Stimulated activated CD8-positive, alpha-beta memory T cell treated with anti-CD3 and anti-CD28 coated beads, Interleukin-2, amount 100 ng/mL, for 1 hour (primary cell): Measurements from ENCODE around the gene EXOC6B.

Experiments used
- DNase-seq, 2 donors: peaks; one replicate each; pipeline ENCODE4 v3.0.0-alpha.2; 2020; ENCODE audit warnings: low read depth in 2 of 2

The EXOC6B gene

DNA sequence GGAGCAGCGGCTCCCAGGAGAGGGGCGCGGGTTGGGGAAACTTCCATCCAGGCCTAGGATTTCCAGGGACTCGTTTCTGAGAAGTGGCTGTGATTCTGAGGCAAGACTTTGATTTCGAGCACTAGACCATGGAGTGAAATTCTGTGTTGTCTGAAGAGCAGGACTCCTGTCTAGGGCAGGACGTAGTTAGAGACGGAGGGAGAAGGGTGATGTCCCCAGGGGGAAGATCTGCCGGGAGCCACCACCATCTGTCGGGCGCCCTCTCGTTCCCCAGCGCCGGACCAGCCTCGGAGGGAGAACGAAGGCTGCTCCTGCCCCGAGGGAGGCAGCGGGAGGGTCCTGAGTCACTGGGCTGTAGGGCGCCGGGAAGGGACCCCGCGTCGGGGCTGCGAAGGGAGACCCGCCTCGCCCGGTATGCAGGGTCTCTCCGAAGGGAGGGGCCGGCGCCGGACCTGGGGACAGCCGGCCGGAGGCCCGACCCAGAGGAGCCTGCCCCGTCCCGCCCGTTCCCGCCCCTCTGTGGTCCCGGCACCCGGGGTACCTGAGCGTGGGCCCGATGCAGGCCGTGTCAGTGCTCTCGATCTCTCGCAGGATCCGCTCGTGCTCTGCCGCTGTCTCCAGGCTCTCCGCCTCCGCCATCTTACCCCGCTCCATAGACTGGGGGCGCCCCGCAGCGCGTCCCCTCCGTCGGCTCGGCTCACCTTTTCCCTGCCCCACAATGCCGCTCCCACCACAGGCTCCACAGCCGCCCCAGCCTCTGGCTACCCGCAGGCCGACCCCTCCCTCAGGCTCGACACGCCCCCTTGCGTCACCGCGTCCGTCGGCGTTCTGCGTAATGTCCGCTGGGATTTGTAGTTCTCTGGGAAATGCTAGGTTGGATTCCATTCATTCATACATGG, at the start of gene EXOC6B:
EXOC6B (minus strand) TSS at position 777 of the 899 bp plus-strand sequence.
- peak; percentile 75 to 80 for DNase-seq

- DNase-seq: no peak
Measured at GRCh38 chr2:72871880-72872279, 46.0 kb upstream of the EXOC6B start.

DNA sequence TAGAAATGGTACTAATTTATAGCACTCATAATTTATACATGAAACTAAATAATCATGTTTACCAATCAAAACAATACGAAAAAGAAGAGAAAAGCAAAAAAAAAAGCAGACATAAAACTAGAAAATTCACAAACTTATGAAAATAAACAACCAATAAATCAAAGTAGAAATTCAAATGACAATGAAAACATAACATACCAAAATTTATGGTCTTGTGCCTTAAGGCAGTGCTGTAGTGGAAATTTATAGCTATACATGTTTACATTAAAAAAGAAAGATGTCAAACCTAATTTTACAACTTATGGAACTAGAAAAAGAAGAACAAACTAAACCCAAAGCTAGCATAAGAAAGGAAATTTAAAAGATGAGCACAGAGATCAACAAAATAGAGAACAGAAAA, 45.2 kb upstream of the EXOC6B start:
- DNase-seq: no peak

GRCh38 chr2:72864500-72864899, 38.7 kb upstream of the EXOC6B start:
- DNase-seq: no peak

DNA sequence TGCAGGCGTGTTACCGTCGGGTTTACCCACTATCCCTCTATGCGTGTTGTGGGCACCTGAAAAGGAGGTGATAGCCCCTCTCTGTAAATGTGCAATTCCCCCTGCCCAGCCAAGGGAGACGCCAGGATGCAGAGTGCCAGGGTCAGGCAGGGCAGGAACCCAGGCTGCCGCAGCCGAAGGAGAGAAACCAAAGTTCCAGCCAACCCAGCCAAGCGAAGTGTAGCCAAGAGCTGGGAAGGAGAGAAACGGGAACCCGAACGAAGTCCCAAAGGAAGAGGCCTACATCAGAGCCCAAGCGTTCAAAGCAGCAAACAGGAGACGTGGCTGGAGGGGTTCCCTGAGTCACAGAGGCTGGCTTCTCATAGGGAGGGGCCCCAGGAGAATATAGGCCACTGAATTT, 37.2 kb upstream of the EXOC6B start:
- no peak for DNase-seq

- DNase-seq: peak; percentile 70 to 74
Measured at GRCh38 chr2:72862239-72862988, 36.6 kb upstream of the EXOC6B start.

DNA sequence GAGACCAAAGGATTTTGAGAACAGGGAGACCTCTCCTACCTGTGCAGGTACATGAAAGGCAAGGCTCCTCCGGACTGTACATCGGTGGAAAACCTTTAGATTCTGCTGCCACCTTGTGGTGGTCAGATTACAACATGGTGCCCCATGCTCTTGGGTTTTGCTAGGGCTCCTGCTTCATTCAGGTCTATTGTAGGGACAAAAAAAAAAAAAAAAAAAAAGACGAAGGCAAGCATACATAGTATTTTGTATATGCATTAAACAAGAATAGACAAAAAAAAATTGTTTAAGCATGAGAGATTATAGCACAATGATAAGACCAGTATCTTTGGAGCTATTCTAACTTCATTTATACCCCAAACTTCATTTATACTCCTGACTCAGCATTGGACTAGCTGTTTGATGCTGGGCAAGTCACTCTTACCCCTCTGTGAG, 34.0 kb upstream of the EXOC6B start:
- DNase-seq: peak; percentile 10 to 26

DNA sequence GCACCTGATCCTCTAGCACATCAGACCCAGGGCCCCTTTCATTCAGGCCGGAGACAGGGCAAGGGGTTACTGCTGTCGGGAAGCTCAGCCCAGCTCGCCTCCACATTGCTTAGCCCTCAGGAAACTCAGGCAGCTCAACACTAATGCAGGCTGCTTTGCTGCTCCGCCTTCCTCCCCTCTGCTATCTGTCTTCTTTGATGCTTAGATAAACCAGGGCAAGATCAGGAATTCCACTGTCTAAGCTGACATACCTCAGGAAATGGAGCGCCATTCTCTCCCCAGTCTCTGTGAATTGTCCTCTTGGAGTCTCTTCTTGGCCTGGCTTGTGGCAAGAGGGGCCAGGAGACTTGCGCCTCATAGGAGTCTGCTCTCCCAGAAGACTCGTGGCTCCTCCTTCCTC, 25.5 kb upstream of the EXOC6B start:
- no peak for DNase-seq

GRCh38 chr2:72849138-72849462, 23.3 kb upstream of the EXOC6B start:
- no peak for DNase-seq

GRCh38 chr2:72848436-72849137, 22.8 kb upstream of the EXOC6B start:
- no peak for DNase-seq

GRCh38 chr2:72847534-72848315, 21.9 kb upstream of the EXOC6B start:
- no peak for DNase-seq

DNA sequence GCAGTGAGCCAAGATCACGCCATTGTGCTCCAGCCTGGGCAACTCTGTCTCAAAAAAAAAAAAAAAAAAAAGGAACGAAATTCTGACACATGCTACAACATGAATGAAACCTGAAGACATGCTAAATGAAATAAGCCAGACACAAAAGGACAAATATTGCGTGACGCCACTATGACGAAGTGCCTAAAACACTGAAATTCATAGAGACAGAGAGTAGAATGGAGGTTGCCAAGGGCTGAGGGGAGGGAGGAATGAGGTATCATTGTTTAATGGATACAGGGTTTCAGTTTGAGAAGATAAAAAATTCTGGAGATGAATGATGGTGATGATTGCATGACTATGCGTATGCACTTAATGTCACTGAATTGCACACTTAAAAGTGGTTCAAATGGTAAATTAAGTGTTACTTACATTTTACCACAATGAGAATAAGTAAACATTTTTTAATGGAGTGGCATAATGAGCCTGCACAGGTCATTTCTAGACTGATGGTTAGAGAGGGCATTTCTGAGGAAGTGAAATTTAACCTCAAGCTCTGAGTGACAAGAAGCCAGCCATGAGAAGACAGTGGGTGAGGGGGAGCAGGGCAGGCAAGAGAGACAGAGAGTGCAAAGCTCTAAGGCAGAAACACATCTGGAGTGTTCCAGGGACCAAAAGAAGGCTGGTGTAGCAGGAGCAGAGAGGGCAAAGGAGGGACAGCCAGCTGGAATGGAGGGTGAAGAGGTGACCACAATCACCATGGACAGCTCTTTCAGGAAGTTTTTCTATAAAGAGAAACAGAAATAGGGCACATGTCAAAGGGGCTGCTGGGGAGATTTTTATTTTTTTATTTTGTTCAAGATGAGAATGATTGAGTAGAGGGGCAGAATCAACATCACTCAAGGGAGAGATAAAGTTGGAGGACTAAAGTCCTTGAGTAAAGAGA, 20.6 kb upstream of the EXOC6B start:
- DNase-seq: no peak

- DNase-seq: no peak
Measured at GRCh38 chr2:72843301-72843700, 17.5 kb upstream of the EXOC6B start.

DNA sequence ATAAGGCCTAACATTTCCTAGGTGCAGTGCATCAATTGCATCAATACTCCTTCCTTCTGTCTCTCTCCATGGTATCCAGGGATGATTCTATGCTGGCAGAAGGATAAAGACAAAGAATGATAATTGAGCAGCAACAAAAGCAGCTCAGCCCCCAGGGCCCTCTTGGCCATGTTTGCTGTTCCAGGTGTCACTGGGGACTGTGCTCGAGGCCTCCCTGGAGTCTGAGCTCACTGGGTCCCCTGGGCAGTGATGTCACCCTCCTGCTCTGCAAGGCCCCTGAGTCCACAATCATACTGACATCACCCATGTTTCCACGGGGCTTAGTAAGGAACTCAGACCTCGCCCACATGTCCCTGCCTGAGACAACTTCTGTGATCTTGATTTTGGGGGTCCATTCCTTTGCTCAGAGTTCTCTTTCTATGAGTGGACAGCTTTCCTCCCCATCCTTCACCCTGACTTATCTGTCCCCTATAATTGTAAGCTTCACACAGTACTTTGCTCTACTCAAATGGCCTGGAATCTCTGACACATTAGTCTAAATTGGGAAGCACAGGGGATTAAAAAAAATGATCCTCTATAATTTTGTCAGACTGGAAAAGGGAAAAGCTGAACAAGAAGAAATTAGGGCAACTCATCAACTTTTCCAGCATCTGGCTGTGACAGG, 15.8 kb upstream of the EXOC6B start:
- no peak for DNase-seq

DNA sequence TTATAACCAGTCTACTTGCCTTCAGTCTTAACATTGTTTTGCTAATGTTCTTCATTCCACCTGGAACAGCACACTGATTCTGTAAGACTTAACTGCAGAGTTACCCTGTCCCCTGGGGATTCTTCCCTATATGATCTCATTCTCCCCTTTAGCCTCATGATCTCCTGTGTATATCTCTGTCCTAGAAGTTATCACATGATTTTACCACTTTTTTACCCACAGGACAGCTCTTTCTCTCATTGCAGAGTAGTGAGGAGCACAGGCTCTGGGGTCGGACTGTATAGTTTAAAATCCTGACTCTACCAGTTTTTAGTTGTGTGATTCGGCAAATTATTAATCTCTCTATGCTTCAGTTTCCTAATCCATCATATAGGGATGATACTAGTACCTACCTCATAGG, 14.2 kb upstream of the EXOC6B start:
- DNase-seq: no peak

DNA sequence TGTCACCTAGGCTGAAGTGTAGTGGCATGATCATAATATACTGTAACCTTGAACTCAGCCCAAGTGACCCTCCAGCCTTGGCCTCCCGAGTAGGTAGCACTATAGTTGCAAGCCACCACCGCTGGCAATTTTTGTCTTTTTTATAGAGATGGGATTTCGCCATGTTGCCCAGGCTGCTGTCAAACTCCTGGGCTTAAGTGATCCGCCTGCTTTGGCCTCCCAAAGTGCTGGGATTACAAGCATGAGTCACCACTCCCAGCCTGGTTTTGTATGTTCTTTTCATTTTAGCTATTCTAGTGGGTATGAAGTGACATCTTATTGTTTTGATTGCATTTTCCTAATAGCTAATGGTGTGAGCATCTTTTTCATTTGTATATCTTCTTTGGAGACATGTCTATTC, 11.3 kb upstream of the EXOC6B start:
- DNase-seq: no peak

DNA sequence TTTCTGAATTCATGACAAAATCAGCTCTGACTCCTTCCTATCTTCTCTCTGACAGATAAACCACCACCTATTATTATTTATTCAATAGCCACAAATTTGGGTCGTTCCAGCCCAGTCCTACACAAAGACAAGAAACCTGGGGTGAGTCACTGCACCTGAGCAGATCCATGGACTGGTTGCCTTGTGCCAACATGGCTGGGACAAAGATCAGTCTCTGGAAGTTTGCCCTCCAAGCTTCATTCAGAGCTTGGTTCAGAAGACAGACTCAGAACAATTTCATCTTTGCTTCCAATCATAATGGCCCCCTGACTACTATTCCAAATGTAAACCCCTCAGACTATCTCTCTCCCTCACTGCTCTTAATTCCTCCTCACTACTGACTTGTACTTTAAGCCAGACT, 9.6 kb upstream of the EXOC6B start:
- no peak for DNase-seq

DNA sequence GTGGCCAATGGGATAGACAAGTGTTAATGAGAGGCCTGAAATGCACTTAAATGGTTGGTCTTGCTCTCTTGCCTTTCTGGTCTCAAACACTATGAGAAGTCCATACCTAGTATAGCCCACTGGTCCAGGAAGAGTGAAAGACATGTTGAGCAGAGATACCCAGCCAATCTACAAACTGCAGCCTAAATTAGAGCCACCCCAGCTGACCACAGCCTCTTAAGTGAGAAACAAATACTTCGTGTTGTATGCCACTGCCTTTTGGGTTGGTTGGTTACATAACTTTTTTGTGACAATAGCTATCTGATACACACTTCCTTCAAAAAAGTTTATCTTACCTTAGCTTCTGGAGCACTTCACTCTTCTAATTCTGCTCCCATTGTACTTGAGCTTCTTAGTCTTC, 8.8 kb upstream of the EXOC6B start:
- no peak for DNase-seq

- no peak for DNase-seq
Measured at GRCh38 chr2:72833084-72833714, 7.4 kb upstream of the EXOC6B start.

- no peak for DNase-seq
Measured at GRCh38 chr2:72830273-72830672, 4.4 kb upstream of the EXOC6B start.
